Right kidney (tissue), 1 donor: ENCODE results near the gene APMAP.

Experiments used
- DNase-seq: peaks from one replicate; pipeline ENCODE4 v3.0.0-alpha.2; 2016

APMAP gene

GRCh38 chr20:24966317-24967012 is 26.1 kb downstream of the APMAP start:
- DNase-seq = no peak

- no peak for DNase-seq
These were observed 27.3 kb downstream of the APMAP start for GRCh38 chr20:24965065-24965919.

GRCh38 chr20:24964506-24964840 is 28.1 kb downstream of the APMAP start:
- no peak for DNase-seq

GRCh38 chr20:24963672-24964505 is 28.7 kb downstream of the APMAP start:
- DNase-seq = no peak

- no peak for DNase-seq
These were observed 30.0 kb downstream of the APMAP start for GRCh38 chr20:24962510-24962909.

- no peak for DNase-seq
These were observed 30.4 kb downstream of the APMAP start for GRCh38 chr20:24962182-24962492.

GRCh38 chr20:24961384-24962181 is 31.0 kb downstream of the APMAP start:
- no peak for DNase-seq

GRCh38 chr20:24960861-24961260 is 31.7 kb downstream of the APMAP start:
- DNase-seq = no peak

GRCh38 chr20:24960302-24960801 is 32.2 kb downstream of the APMAP start:
- no peak for DNase-seq

GRCh38 chr20:24959591-24960301 is 32.8 kb downstream of the APMAP start:
- no peak for DNase-seq

GRCh38 chr20:24958506-24959385 is 33.8 kb downstream of the APMAP start:
- DNase-seq = no peak

- no peak for DNase-seq
These were observed 35.1 kb downstream of the APMAP start for GRCh38 chr20:24957326-24958016.

- DNase-seq = no peak
These were observed 36.3 kb downstream of the APMAP start for GRCh38 chr20:24956001-24956841.

- no peak for DNase-seq
These were observed 37.5 kb downstream of the APMAP start for GRCh38 chr20:24955045-24955444.

GRCh38 chr20:24954566-24954965 is 38.0 kb downstream of the APMAP start:
- DNase-seq = no peak

- no peak for DNase-seq
These were observed 38.4 kb downstream of the APMAP start for GRCh38 chr20:24954151-24954550.

GRCh38 chr20:24953621-24954133 is 38.9 kb downstream of the APMAP start:
- DNase-seq = no peak

GRCh38 chr20:24953209-24953575 is 39.4 kb downstream of the APMAP start:
- DNase-seq = no peak
